ENCODE measurements around the gene LUC7L.
"Not testable (repeated sequence)": the region's sequence is repeated elsewhere in the genome, so short reads cannot be mapped to it uniquely, and the experiment has no call there.

Gene LUC7L

GRCh38 chr16:263182-263774, 34.0 kb upstream of the LUC7L start:
- DNase-seq, result no peak

GRCh38 chr16:262121-262745, 33.0 kb upstream of the LUC7L start:
- no peak for DNase-seq

- DNase-seq, result no peak
Measured at GRCh38 chr16:261031-261691, 31.9 kb upstream of the LUC7L start.

- no peak for DNase-seq
Measured at GRCh38 chr16:260326-260725, 31.1 kb upstream of the LUC7L start.

GRCh38 chr16:259814-260253, 30.6 kb upstream of the LUC7L start:
- DNase-seq, result no peak

- DNase-seq, result no peak
Measured at GRCh38 chr16:259226-259625, 30.0 kb upstream of the LUC7L start.

GRCh38 chr16:258091-258490, 28.8 kb upstream of the LUC7L start:
- DNase-seq, result not testable (repeated sequence)

- DNase-seq, result no peak
Measured at GRCh38 chr16:255183-255582, 25.9 kb upstream of the LUC7L start.

- no peak for DNase-seq
Measured at GRCh38 chr16:254461-254860, 25.2 kb upstream of the LUC7L start.

GRCh38 chr16:253833-254232, 24.6 kb upstream of the LUC7L start:
- DNase-seq, result no peak

GRCh38 chr16:252366-253337, 23.4 kb upstream of the LUC7L start:
- DNase-seq, result no peak

GRCh38 chr16:249431-249830, 20.2 kb upstream of the LUC7L start:
- no peak for DNase-seq

- no peak for DNase-seq
Measured at GRCh38 chr16:247027-247426, 17.8 kb upstream of the LUC7L start.

- no peak for DNase-seq
Measured at GRCh38 chr16:245105-245504, 15.9 kb upstream of the LUC7L start.

- DNase-seq, result no peak
Measured at GRCh38 chr16:243348-243747, 14.1 kb upstream of the LUC7L start.

- DNase-seq, result no peak
Measured at GRCh38 chr16:242281-242680, 13.0 kb upstream of the LUC7L start.

- no peak for DNase-seq
Measured at GRCh38 chr16:240559-240958, 11.3 kb upstream of the LUC7L start.

GRCh38 chr16:239948-240277, 10.7 kb upstream of the LUC7L start:
- DNase-seq, result no peak

GRCh38 chr16:234468-235305, 5.4 kb upstream of the LUC7L start, which contains the start of gene FAM234A:
FAM234A (plus strand) TSS chr16:234821; CDS start chr16:254414, 19,593 bp downstream.
- peak; percentile 94 for DNase-seq

- no peak for DNase-seq
Measured at GRCh38 chr16:230949-231348, 1.7 kb upstream of the LUC7L start.

- DNase-seq, result not testable (repeated sequence)
Measured at GRCh38 chr16:230351-230750, 1.1 kb upstream of the LUC7L start.

- DNase-seq, result no peak
Measured at GRCh38 chr16:229731-230281, 557 bp upstream of the LUC7L start.

Data from activated gamma-delta T cell treated with Interleukin-2 at 50 U/mL for 16 hours (primary cell).